COR-L47 (cell line): Measurements from ENCODE around the gene MCTP2.
A peak's percentile ranks its signal among the peaks of the same experiment; 100 is the strongest.

Experiments
- DNase-seq: peaks from one replicate; lab custom pipeline; 2025; lab: John Stamatoyannopoulos, UW

Gene MCTP2, protein sequence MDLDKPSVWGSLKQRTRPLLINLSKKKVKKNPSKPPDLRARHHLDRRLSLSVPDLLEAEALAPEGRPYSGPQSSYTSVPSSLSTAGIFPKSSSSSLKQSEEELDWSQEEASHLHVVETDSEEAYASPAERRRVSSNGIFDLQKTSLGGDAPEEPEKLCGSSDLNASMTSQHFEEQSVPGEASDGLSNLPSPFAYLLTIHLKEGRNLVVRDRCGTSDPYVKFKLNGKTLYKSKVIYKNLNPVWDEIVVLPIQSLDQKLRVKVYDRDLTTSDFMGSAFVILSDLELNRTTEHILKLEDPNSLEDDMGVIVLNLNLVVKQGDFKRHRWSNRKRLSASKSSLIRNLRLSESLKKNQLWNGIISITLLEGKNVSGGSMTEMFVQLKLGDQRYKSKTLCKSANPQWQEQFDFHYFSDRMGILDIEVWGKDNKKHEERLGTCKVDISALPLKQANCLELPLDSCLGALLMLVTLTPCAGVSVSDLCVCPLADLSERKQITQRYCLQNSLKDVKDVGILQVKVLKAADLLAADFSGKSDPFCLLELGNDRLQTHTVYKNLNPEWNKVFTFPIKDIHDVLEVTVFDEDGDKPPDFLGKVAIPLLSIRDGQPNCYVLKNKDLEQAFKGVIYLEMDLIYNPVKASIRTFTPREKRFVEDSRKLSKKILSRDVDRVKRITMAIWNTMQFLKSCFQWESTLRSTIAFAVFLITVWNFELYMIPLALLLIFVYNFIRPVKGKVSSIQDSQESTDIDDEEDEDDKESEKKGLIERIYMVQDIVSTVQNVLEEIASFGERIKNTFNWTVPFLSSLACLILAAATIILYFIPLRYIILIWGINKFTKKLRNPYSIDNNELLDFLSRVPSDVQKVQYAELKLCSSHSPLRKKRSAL

DNA sequence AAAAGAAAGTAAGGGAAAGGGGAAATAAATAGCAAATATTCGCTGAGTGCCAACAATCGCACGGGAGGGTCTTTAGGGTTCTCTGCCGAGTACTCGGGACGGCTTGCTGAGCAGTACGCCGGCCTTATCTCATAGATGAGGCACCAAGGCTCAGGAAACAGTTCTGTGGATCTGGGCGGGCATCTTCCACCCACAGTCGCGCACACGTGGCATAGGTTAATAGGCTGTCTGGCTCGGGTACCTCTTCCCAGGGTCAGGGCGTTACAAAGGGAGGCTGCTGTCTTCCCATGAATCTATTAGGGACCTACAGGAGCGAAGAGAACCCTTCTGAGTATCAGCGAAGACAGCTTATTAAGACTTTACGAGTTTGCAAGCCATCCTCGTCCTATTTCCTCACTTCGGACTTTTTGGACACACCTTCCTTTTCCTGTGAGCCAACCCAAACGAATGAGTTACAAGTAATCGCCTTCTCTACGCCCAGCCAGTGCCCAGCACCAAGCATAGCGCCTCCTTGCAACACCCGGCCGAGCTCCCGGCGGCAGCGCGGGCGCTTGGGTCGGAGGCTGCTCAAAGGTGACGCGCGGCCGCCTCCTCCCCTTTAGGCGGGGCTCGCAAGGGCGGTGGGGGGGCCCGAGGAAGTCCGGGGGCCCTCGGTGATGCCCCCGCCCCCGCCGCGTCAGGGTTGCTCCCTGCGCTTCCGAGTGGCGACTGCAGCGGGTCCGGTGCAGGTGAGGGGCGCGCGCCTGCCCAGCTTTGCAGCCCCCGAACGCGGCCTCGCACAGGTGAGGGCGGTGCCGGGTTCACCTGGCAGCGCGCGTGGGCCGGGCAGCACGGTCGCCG, at the start of gene MCTP2:
MCTP2 (plus strand) TSS at position 679 of the 840 bp plus-strand sequence. CDS start 66,705 bp downstream, outside the sequence.
- DNase-seq = peak; percentile 41

DNA sequence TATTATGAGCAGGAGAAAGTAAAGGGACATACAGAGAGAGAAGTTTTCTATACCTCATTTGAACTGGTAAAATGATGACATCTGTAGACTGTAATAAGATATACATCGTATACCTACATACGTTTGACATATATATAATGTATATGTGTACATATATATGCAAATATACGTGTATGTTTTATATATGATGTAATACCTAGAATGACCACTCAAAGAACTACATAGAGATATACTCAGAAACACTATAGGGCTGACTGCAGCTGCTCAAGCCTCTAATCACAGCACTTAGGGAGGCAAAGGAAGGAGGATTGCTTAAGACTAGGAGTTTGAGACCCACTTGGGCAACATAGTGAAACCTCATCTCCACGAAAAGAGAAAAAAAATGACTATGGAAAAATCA, 48.5 kb upstream of the MCTP2 start:
- DNase-seq = no peak

DNA sequence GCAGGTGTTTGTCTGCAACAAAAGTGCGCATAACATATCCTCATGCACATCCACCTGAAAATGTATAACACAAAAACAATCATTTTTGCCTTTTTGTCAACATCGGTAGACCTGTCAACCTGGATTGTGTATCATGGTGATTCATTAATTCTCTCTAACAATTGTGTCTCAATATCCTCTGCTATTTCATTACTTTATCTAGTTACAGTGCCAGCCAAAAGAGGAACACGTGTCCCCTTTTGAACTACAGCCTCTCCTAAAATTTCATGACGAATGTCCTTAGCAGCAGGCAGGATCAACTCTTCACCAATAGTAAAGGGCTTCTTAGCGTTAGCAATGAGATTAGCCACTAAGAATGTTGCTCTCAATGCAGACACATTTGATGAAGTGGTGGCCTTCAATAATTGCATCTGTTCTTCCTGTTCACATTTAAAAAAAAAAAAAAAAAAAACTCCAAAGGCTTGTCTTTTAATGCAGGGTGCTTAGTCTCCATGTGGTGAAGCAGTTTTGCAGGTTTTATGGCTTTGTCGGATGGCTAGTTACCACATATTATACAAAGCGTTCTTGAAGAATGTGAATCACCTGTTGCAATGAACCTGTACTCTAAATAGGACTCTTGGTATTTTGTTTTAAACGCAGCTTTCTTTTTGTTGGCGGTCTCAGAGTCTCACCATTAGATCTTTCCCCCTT, 45.7 kb upstream of the MCTP2 start:
- no peak for DNase-seq

DNA sequence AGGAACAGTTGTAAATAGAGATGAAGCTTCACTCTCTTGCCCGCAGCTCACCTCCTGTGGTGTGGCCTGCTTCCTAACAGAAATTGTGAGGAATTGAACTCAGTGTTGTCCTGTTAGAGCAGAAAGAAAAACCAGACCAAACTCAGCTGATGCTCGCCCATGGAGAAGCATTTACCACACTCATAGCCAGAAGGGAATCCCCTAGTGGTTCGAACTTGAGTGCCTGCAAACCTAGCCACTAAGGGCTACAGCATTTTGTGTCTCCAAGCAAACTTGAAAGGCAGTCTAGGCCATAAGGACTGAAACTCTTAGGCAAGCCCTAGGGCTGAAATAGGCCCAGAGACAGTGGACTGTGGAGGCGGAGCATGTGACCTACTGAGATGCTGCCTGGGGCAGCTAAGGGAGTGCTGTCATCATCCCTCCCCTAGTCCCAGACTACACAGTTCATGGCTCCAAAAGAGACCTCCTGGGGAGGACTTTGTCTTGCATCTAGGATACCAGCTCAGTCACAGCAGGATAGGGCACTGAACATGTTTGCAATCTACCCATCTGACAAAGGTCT, 44.5 kb upstream of the MCTP2 start:
- no peak for DNase-seq

DNA sequence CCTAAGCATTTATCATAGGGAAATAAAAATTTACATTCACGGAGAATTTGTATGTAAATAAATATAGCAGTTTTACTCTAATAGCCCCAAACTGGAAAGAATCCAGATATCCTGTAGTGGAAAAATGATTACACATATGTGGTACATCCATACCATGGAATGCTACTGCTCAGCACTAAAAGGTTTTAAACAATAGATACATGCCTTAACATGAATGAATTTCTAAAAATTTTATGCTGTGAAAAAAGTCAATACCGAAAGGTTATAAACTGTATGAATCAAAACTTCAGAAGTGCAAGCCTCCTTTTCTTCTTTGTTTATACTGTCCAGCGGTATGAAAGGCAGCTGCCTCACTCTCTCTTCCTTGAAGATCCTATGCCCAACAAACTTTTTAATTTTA, 37.5 kb upstream of the MCTP2 start:
- no peak for DNase-seq

DNA sequence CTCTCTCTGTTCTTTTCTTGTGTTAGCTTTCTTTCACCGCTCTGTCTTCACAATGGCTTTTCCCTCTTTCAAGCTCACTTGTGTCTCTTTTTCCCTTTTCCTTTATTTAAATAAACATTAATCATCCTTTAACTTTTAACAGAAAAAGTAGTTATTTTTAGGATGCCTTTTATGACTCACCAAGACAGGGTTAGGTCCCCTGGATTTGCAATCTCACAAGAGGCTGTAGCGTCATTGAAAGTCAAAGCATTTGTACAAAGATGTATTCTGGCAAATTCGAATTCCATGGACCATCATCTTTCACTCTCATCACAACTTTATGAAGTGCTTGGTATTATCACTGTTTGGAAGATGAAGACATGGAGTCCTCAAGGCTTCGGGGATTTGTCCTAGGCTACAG, 34.8 kb upstream of the MCTP2 start:
- DNase-seq = no peak

DNA sequence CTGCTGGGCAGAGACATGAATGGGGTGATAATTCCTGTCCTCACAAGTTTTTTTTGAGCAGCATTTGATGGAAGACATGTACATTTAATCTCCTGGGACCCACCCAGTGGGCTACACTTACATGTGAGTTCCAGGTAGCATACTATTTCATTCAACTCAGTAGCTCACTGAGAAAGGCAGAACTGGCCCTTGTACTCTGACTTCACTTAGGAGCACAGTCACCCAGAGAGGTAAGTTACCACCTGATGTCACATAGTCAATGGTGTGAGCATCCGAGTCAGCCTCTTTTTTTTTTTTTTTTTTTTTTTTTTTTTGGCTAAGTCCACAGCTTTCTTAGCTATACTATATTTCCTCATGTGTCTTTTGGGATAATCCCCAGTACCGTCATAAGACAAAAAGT, 32.7 kb upstream of the MCTP2 start:
- no peak for DNase-seq

DNA sequence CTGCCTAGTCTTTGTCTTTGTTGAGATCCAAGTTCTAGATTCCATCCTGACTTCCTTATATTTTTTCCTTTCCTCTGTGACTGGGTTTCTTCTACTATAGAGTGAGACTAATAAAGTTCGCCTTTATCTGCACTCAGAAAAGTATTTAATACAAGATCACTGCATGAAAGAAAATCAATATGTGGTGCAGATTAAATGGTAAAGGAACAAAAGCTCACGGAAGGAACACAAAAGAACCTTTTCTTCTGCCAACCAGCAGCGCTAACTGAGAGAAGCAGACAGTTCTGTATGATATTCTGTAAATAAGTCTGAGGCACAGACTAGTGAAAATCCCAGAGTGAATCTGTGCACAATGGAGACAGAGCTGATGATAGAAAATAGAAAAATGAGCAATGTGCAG, 31.6 kb upstream of the MCTP2 start:
- no peak for DNase-seq

DNA sequence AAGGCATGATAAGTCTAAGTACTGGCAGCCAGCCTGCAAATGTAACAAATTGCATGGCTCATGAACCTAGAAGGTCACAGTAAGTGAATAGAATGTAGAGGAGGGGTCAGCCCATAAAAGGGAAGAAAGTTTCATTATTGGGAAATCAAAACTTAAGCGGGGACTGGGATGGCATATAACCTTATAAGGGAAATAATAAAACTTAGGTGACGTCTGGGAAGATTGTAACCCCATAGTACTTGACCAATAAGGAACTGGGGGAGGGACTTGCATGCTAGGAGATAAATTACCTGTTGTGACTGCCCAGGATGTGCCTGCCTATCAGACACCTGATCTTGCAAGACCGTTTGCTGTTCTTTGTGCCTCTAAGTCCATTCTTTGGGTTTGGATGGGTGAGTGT, 28.1 kb upstream of the MCTP2 start:
- no peak for DNase-seq

DNA sequence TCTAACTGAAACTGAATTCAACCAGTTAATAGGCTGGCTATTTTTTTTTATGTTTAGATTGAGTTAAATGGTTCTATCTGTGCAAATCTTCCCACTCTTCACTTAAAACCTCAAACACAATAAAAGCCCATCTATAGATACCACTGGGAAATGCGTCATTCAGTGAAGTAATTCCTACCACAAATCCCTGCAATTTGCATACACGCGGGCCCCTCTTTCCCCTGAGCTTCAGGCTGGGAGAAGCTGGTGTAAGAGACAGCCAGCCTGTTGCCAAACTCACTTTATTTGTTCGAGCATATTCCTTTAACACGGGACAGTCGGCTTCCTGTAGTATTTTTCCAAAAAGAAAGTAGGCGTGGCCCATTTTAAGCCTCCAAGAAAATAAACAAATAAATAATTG, 26.0 kb upstream of the MCTP2 start:
- no peak for DNase-seq

DNA sequence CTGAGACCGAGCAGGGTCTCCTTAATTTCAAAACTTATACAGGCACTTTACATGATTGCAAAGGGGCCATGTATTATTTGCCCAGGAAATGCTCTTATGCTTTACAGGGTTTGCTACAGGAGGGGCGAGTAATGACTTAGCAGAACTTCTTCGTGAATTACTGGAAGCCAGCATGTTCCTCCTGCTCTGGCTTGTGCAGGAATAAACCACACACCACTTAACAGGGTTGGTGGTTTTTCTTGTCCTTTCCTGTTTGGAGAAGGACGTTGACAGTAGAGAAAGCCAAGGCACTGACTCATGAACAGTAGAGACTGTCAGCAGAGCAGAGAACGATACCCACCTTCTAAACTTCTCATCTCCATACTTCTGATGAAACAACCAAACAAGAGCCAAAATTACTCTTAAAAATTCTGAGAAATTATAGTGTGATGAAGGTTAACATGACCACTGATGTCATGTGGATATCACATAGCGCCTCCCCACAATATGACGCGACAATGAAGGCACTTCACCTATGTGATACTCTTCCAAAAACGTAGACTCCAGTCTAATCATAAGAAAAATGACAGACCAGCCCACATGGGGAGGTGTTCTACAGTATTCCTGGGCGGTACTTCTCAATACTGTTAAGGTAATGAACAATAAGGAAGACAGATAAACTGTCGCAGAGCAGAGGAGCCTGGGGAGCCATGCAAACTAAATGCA, 24.7 kb upstream of the MCTP2 start:
- DNase-seq = no peak

DNA sequence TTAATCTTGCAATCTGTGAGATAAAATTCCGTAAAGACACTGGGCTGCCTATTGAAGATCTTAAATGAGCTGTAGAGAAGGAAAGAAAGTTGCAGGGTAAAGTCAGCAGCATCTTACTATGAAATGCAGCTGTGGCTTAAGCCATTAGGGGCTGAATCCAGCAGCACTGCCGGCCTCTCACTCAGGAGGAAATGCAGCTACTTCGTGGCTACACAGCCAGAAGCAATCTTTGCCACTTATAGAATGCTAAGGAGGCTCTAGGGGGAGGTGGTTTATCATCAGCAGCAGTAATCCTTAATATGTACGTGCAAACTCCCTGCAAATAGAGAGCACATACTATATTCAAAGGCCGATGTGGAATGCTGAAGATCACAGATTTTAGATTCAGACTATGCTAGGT, 19.1 kb upstream of the MCTP2 start:
- DNase-seq = no peak

DNA sequence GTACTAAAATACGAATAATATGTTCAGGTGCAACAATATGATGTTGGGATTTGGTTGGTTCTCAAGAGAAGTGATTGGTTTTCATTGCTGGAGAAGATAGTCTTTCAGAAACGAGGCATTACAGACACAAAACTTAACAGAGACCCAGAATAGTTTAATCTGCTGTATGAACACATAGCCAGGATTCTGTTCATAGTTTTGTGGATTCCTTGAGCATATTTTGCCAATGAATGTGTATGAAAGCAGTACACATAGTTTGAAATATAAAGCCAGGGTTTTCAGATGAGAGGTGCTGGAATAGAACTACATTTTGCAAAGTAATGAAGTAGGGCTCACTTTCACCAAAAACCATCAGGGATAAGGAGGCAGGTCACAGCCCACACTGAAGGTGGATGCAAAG, 5.7 kb upstream of the MCTP2 start:
- no peak for DNase-seq

DNA sequence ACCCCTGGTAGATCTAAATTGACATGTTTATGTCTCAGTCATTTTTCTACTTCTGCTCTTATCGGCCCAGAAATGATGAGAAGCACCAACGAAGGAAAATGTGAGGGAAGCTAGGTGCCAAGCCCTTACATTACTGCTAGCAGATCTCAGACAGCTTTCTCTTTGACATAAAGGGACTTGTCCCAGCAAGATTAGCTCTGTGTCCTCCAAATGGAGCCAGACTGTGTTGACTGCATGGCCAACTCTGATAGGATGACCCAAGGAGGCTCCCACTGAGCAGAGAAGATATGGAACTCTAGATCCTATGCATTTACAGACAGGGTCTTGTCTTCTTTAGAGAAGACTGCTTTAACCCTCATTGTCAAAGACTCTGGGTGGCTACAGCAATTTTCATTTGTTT, 2.8 kb upstream of the MCTP2 start:
- no peak for DNase-seq

DNA sequence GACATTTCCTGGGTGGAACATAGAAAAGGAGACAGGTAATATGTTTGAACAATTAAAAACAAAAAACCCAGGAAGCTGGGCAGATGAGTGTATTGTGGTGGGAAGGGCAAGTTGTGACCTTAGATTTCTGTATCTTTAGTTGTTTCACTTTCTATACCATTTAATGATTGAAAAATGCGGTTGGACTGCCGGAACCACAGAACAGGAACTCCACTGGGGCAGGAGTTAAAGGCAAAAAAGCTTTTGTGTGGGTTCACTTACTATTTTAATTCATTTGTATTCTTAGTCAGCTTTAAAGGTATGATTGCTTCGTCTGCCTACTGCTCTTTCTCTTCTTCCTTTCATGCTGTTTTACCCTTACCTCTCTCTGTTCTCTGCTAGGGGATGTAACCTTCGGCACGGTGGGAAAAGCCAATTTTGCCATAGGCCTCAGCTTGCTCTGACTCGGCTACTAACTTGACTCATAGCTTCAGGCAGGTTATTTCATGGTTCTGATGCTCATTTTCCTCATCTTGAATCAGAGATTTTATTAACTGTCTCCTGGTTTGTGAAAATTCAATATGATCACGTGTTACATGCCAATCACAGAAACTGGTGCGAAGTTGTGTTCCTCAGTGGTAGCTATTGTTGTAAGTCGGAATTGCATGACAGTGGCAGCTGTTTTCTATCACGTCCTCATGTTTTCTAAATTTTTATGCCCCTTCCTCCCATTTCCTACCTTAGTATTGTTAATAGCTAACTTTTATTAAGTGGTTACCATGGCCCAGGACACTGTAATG, 1.6 kb upstream of the MCTP2 start:
- no peak for DNase-seq

DNA sequence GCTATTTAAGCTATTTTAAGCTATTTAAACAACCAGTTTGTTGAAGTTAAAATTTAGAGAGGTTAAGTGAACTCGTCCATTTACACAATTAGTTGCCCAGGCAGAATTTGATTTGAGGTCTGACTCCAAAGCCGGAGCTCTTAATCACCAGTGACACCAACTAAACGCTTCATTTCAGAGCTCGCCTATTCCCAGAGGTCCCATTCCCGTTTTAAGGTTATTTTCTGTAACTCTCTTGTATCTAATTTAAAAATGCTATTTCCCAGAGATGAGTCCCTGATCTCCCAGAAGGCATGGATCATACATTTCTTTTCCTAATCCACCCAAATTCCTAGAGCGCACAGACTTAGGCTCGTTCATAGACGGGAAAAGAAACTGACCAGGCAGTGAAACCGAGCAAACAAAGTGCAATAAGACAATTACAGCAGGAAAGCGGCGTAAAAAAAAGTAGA, 904 bp upstream of the MCTP2 start:
- DNase-seq = no peak

DNA sequence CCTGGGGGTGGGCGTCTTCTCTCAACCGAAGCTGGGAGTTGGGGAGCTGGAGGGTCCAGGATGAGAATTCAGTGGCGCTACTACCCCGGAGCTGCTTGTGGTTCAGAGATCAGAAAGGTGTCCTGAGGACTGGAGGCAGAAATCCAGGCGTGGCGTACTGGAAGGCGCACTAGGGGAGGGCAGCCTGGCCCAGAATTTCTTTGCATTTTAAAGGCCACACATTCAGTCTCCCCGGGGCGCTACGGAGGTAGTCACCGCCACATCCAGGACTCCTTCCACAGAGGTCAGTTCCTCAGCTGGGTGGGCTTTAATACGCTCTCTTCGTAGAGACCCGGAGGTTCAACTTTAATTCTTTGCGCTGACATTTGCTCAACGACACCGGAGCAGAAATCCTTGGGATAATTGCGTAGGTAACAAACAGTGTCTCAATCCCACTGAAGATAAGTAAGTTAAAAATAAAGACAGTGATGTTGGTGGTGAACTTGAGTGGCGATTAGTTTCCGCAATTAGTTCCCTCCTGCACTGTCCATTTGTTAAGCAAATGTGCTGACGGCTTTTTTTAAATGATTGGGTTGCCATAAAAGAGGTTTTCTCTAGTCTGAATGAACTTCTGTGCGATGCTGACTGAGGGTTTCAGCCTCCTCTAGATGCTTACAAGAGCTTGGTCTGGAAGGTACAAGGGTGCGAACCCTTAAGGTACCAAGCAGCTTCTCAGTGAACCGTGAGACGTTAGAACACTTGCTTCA, 535 bp downstream of the MCTP2 start:
- DNase-seq = no peak

DNA sequence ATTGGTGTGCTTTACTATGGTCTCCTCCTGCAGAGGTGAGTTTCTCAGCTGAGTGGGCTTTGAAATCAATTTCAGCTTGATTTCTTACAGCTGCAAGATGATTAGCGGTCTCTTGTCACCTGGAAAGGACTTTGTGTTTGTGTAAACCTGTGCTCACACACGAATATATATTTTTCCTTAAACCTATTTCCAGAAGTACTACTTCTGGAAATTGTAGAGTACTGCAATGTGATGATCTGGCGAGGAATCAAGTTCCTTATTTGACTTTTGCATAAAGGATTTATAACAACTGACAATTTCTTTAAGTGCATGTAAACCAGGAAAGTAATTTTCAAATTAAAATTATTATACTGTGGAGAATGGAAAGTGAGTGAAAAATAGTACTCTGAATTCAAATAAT, 2.1 kb downstream of the MCTP2 start:
- DNase-seq = no peak

DNA sequence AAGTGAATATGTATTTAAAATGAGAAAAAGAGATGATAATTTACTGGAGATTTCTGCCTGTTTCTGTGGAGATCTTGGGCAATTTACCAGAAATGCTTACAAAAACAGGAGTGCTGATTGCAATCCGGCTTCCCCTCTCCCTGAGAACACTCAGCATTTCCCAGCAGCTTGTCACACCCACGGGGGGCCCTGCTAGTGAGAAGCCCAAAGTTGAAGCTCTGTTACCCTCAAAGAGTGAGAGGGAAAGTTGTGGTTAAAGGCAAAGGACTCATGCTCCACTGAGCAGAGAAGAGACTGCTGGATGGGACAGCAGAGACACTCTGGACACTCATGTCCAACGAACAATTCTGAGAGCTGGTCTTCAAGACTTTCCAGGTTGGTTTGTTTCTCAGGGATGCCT, 2.9 kb downstream of the MCTP2 start:
- no peak for DNase-seq
